NCI-H146 treated with DMSO at 0.1 percent for 48 hours (cell line): ENCODE measurements around the gene NHLRC4.

Source experiments
- DNase-seq: peaks from one replicate; lab custom pipeline; 2025; ENCODE audit not compliant: unreplicated experiment; lab: John Stamatoyannopoulos, UW

Gene NHLRC4

DNA sequence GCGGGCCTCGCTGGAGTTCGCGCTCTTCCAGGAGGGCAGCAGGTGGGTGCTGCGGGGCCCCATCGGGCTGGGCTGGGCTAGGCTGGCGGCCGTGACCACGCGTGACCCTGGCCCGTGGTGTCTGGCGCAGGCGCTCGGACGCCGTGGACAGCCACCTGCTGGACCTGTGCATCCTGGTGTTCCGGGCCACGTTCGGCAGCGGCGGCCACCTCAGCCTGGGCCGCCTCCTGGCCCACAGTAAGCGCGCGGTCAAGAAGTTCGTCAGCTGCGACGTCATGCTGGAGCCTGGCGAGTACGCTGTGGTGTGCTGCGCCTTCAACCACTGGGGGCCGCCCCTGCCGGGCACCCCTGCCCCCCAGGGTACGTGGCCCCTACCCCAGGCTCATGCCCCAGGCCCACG, 14.6 kb upstream of the NHLRC4 start:
- no peak for DNase-seq

DNA sequence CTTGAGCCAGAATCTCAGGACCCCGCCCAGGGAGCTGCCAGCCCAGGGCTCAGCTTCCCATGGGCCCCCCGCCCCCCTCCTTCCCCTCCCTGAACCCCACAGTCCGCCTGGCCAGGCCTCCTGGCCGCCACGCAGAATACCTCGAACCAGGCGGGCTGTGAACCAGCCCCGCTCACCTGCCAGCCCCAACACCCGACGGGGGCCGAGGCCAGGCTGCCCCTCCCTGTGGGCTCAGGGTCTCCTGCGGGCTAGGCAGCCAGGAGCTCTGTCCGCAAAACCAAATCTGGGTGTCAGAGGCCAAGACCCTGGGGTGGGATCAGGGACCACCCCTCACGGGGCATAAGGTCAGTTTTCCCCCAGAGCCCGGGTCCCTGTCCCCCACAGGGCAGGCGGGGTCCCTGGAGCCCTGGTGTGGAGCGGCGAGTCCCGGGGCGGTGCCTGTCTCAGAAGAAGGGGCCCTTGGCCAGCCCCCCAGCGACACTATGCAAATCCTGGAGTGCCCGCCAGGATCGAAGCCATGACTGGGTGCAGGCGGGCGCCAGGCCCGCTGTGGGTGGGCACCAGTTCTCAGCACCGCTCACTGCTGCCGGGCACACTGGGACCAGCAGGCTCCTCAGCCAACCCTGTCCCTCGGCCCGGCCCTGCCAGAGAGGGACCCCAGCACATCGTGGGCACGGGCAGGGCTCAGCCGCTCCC, 13.1 kb upstream of the NHLRC4 start:
- DNase-seq: no peak

DNA sequence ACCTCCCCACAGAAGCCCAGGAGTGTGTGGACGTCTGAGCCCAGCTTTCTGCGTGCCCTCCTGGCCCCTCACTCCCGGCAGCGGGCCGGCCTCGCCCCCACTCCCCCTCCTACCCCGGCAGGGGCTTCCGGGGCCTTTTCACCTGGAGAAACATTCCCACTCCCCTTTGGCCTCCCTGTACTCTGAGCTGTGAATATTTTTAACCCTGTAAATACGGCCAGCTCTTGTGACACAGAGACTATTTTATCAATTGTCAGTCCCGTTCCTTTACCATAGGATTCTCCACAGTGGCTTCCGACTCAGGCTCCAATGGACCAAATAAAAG, 12.5 kb upstream of the NHLRC4 start:
- no peak for DNase-seq

DNA sequence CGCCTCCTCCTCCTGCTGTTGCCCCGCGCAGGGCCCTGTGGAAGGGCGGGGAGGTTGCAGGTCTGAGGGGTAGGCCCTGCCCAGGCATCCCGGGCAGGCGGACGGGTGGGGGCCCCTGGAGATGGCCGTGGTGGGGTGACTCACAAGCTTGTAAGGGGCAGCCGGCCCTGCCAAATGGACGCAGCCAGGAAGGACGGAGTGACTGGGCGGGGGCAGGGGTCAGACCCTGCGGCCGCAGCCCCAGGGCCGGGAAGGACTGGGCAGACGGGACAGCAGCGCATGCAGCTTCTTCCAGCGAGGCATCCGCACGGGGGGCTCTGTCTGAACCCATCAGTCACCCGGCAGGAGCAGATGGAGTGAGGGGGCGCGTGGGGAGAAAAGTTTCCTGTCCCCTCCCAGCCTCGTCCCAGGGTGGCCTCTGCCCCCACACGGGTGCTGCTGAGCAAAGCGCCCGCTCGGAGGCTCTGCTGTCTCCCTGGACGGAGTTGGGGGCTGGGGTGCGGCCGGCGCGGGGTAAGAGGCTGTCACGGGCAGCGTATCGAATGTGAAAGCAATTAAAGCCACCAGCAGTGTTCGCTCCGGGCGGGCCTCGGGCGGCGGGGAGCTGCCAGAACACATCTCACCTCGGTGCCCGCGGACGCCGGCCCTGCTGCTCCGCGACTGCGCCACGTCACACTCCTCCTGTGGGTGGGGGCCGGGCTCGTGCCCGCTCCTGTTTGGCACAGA, 12.0 kb upstream of the NHLRC4 start:
- DNase-seq: no peak

DNA sequence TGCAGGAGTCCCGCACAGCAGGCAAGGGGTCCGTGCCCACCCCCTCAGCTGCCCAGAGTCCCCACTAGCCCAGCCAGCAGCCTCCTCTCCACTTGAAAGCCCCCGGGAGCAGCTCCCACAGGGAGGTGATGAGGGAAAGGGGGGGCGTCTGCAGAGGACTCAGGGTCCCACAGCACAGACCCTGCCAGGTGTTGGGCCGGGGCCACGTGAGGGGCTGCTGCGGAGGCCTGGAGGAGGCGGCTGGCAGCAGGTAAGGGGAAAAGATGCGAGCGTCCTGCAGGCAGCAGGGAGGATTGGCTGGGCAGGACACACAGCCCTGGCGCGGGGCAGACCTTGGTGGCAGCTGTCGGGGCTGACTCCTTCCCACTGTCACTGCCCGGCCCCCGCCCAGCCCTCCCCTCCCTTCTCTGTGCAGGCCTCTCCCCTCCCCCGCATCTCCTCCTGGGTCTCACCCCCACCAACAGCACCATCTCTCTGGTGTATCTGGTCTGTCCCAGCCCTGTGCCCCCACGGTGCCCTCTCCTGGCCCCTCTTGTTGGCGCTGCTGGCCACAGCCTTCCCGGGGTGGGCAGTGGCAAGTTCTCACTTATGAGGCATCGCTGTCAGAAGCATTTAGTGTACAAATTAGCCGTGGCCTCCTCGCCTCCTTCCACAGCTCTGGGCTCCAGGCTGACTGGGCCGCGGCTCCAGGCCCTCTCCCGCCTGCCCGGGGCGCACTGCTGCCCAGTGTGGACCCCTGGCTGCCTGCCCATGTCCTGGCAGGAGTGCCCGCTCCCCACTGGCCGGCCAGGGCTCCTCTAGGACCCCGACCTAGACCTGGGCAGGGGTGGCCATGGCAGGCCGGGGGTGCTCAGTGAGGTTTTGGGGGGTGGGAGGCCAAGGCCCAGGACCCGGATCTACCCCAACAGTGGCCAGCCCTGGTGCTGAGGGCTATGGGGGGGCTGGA, 11.0 kb upstream of the NHLRC4 start:
- DNase-seq: no peak

DNA sequence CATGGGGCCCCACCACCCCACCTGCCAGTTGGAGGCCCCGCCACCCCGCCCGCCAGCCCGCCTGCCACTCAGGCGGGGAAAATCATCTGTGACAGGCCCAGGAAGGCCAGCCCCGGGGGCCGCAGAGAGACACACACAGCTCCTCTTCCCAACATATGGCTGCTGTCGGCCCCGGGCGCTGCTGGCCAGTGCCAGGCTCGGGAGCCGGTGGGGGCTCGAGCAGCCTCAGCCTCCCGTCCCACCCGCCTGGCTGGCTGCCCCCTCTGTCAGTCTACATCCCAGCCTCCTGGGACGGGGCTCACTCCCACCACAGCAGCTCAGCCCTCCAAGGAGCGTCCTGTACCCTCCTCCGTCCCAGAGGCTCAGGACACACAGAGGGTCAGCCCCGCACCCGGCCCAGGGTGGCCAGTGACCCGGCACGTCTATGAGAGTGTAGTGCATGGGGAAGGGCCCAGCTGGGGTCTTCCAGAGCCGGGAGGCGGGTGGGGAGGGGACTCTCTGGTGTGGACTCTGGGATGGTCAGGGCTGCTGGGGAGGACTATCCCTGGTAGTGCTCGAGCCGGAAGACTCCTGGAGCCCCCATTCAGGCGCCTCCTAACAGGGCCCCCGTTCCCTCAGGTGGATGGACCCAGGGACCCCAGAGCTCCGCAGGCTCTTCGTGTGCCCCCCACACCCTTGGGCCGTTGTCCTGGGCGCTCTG, 10.2 kb upstream of the NHLRC4 start:
- DNase-seq: no peak

DNA sequence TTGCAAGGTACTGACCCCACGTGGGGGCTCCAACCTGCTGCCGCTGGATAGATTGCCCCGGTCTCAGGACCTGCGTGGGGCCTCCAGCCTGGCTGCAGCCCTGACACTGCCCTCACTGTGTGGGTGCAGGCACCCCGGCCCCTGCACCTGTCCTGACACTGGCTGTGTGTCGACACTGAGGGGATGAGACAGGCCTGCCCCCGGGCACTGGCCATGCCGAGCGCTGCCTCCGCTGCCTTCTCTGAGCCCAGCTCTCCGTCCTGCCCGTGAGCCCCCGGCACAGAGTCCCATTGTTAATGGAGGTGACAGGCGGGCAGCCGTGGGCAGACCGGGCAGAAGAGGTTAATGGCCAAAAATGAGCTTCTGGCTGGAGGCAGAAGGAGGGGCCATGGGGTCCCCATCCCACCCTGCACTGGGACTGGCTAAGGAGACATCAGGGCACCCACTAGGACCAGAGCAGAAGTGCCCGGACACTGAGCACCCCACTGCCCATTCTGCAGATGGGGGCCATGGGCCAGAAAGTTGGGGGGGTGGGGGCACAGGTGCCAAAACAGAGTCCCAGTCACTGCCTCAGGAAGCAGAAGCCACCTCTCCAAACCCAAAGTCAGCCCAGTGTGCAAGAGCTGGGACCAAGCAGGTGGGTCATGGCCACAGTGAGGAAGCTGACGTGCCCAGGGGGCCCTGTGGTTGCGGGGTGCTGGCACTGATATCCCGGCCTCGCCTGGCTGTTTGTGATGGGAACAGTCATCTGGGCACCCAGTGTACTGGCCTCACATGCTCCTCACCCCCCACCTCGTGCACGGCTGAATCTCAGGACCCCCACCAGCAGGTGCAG, 9.1 kb upstream of the NHLRC4 start:
- no peak for DNase-seq

DNA sequence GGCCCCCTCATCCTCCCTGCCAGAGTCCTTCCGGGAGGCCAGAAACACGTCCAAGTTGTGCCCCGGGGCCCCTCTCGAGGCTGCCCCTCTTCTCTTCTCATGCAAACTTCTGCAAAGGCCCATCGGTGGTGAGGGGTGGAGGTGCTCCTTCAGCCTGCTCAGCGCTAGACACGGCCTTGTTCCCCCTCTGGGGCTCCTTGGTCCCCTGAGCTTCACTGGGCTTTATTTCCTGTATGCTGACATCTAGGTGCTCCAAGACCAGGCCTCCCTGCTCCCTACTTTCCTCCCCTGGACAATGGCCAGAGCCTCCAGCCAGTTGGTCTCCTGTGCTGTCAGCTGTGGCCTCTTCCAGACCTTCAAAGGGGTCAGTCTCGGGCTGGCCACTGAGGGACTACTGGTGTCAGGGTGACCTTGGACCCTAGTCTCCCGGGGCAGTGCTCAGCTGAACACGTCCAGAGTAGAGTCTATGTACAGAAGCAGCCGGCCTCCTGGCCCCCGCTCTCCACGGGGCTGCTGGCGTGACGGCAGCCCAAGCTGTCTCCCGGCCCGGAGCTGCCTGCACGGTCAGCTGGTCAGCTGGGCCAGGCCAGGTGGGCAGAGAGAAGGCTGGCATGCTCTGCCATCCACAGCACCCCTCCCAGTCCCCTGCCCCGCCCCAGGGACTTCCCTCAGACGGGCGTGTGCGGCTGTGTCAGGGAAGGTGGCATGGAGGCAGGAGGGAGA, 8.3 kb upstream of the NHLRC4 start:
- no peak for DNase-seq

DNA sequence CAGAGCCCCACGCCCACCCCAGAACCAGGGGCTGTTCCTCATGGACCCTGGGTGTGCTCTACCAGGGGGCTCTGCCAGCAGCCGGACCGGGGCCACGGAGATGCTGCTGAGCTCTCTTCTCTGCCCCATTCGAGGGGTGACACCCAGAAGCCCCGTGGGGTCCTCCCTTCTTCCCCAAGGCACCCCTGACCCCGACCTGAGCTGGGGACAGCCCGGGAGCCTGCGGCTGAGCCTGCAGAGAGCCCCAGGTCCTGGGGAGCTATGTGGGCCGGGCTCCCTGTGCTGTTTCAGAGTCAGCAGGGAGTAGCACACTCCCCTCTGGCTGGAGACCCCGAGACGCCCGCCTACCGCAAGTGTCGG, 7.8 kb upstream of the NHLRC4 start:
- DNase-seq: no peak

DNA sequence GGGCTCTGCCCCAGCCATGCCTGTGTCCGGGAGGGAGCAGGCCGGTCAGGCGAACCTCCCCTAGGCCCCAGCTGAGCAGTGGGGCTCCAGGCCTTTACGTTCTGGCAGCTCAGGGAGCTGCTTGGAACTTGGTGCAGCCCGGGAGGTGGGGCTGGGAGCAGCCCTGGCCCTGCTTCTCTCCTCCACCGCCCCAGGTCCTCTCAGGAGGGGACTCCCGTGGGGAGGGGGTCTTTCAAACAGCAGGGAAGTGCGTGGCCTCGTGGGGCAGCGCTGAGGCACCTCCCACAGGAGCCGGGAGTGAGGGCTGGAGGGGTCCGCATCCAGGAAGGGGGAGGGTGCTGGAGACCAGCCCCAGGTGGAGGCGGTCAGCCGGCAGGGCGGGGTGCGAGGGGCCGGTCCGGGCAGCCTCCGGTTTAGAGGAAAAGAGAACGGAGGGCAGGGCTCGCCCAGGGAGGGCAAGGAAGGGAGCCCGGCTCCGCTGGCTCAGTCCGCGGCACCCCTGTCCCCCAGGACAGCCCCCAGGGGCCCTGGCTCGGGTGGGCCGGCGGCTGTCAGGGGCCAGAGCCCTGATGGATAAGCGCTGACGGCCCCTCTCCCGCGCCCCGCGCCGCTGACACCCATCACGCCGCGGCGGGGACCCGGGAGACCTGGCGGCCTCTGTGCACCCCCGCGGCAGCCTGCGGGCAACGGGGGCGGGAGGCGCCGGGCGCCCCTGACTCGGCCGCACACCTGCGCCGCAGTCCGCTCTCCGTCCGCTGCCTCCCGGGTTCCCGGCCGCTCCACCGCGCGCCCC, 7.2 kb upstream of the NHLRC4 start:
- DNase-seq: no peak

DNA sequence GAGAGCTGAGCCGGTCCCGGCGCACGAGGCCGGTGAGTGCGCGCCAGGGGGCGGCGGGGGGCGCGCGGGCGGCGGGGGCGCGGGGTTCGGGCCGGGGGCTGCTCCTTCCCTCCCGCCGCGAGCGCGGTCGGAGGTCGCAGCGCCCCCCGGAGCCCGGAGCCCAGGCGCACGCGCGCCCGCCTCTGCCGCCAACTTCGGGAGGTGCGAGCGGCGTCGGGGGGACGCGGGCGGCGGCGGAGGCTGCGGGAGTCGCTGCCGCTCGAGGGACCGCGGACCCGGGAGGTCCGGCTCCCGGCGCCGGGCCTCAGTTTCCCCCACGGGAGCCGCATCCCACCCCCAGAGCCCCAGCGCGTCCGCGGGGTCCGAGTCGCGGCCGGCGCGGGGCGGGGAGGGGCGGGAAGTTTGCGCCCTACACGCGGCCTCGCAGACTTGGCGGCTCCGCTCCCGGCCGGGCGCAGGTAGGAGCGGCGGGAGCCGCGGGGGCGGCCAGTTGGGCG, 6.6 kb upstream of the NHLRC4 start, which contains the start of gene PRR35:
Gene PRR35, plus strand, starts transcription at position 191 of the 497 bp plus-strand sequence. CDS start 2,901 bp downstream, outside the sequence.
- no peak for DNase-seq

DNA sequence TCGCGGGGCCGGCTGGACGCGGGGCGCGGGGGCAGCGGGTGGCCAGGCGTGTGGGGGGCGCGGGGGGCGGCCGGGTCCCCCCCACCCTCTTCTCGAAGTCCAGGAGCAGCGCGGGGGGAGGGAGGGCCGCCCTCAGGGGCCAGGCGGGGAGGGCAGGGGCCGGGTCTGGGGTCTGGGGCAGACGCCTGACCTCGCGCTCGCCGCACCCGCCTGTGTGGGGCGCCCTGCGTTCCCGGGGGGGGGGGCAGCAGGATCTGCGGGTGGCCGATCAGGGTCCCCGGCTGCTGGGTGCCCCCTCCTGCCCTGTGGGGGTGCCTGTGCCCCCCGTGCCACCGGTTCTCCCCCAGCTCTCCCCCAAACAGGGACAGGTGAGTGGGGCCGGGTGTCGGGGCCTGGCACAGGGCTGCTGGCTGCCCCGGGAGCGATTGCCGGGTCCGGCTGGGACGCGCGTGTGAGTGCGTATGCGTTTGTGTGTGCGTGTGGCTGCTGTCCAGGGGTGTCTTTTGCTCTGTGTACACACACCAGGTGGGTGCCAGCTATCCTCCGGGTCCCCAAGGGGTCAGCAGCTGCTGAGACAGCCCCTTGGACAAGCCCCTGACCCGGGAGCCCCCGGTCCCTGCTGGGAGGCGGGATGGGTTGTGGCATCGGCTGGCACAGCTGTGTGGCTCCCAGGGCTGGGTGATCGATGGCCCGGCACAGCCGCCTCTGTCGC, 5.9 kb upstream of the NHLRC4 start:
- DNase-seq: no peak

DNA sequence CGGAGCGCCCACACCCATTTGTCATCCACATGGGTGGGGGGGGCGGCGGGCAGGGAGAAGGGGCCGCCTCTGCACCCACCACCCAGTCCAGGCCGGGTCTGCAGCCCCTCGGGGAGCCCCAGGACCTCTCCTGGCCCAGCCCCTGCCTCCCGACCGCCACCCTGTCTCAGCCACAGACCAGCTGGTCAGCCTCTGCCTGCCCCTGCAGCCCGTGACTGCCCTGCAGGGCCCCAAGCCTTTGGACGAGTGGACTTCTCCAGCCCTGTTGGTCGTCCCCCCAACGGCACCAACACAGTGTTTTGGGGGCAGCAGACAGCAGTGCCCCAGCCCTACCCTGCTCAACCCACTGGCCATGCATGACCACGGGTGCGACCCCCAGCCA, 5.4 kb upstream of the NHLRC4 start:
- no peak for DNase-seq

DNA sequence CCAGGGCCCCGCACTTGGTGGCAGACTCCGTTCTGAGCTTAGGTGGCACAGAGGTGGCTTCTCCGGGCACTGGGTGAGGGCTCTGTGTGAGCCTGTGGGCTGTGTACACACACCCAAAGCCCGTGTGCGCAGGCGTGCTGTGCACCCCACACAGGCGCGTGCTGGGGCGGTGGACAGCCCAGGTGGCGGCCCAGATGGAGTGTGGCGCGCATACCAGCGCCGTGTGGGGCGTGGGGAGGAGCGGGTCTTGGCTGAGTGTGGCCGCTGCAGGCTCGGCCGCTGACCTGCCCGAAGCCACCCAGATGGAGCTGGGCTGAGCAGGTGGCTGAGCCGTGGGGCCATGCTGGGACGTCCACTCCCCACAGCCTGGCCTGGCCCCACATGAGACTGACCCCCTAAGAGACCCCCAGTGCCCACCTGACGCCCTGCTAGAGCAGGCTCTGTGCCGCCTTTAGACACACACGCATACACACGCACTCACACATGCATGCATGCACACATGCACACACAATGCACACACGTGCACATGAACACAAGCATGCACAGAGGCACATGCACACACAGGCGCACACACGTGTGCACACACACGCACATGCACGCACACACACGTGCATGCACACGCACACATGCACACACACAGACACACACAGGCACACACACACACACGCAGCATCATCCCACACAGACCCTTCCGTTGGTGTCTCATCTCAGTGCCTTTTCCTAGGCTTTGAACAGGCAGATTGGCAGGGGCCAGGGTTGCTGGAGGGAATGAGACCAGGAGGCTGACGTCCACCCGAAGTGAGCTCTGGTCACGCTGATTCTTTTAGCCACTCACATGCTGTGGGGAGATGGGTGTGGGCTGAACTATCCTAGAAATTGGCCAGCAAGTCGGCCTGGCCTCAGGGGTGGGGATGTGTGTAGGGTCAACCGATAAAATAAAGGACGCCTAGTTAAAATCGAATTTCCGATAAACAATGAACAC, 4.6 kb upstream of the NHLRC4 start:
- DNase-seq: no peak

DNA sequence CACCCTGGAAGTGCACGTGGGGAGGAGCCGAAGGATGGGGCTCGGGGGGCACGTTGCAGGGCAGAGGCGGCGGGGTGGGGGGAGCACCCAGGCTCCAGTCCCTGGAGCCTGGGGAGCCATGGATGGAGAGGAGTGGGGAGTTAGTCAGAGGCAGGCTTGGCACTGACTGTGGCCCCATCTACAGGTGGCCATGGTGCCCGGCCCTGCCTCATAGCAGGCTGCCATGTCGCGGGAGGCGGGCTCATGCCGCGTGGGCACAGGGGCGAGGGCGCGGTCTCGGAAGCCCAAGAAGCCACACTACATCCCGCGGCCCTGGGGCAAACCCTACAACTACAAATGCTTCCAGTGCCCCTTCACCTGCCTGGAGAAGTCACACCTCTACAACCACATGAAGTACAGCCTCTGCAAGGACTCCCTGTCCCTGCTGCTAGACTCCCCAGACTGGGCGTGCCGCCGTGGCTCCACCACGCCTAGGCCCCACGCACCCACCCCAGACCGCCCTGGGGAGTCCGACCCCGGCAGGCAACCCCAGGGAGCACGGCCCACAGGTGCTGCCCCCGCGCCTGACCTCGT, 3.6 kb upstream of the NHLRC4 start:
- DNase-seq: no peak

DNA sequence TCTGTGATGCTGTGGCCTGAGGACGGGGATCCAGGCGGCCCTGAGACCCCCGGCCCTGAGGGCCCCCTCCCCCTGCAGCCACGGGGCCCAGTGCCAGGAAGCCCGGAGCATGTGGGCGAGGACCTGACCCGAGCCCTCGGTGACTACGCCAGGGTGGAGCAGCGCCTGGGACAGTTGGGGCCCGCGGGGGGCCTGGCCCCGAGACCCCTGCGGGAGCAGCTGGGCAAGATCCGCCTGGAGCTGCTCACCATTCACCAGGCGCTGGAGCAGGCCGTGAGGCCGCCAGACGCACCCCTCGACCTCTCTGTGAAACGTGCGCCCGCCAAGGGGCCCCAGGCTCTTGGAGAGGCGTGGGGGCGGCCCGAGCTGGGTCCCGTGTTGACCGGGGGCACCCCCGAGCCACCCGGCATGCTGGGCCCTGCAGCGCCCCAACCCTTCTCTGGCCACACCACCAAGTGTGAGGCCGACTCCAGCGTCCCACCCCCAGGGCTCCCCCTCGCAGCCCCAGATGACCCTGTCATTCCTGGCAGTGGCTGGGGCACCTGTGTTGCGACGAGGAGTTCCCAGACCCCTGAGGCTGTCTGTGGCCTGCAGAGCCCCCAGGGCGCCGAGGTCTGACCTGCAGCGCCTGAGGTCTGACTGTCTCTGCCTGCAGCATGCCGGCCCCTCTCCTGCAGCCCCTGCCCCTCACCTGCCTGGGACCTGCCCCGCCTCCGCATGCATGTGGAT, 2.0 kb upstream of the NHLRC4 start:
- DNase-seq: no peak
